DMS153 treated with DMSO at 0.1 percent for 48 hours (cell line): ENCODE measurements around the gene SEMA3F.
A peak's percentile ranks its signal among the peaks of the same experiment; 100 is the strongest.
"Not testable (repeated sequence)": the region's sequence is repeated elsewhere in the genome, so short reads cannot be mapped to it uniquely, and the experiment has no call there.

Source experiments
- DNase-seq: peaks from one replicate; lab custom pipeline; 2025; ENCODE audit not compliant: unreplicated experiment; lab: John Stamatoyannopoulos, UW

The SEMA3F gene

GRCh38 chr3:50210176-50210509, 55.0 kb downstream of the SEMA3F start:
- DNase-seq, result no peak

GRCh38 chr3:50210510-50211367, 55.6 kb downstream of the SEMA3F start:
- no peak for DNase-seq

DNA sequence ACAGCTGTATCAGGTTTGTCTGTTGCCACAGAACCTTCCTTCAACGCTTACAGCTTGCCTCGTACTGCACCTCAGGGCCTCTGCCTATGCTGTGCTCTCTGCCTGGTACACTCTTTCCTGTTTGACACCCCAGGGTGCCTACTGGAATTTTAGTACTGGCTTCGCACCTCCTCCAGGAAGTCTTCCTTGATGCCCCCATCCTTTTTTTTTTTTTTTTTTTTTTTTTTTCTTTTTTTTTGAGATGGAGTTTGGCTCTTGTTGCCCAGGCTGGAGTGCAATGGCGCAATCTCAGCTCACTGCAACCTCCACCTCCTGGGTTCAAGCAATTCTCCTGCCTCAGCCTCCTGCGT, 56.2 kb downstream of the SEMA3F start:
- not testable (repeated sequence) for DNase-seq

DNA sequence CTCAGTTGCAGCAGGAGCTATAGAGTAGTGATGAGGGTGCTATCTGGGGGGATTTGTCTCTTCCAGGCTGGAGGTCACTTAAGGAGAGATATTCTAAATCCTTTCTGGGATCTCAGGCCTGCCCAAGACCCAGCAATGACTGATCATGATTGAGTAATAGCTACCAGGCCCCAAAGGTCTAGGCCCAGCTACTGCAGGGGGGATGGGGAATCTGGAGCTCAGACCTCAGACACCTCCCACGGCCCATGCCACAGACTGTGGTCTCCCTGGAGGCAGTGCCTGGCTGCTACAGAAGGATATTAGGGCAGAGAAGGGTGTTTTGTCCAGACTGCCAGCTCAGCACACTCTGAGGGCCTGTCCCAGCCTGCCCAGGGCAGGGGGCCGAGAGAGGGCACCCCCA, 56.8 kb downstream of the SEMA3F start:
- DNase-seq, result no peak

DNA sequence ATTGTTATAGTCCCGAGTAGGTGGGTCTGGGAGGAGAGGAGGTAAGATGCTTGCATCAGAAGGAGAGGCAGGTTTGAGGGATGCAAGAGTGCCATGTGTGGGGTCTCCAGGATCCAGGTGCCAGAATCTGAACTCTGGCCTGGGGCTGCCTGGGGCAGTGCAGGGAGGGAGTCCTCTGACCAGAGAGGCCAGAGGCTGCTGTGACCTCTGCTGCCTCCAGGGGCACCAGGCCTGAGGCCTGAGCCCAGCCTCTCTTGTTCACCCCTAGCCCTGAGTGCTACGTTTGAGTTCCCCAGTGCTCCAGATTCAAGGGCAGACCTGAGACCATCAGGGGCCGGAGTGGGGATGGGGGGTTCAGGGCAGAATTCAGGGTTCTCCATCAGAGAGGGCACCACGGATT, 57.4 kb downstream of the SEMA3F start:
- no peak for DNase-seq

DNA sequence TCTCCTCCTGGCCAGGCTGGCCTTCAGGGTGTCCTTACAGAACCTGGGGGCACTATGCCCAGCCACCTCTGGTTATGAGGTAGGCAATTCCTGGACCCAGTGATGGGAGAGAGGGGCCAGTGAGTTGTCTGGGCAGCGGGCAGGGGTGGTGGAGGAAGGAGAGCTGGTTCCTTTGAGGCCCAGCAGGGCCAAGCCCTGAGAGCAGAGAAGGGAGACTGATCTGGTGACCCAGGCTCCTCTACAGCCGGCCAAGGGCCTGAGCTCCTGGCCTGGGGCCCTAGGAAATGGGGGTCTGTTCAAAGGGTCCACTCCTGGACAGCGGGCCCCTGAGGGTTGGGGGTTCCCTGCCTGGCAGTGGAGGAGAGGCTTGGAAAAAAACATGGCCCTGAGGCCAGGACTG, 57.8 kb downstream of the SEMA3F start:
- no peak for DNase-seq

DNA sequence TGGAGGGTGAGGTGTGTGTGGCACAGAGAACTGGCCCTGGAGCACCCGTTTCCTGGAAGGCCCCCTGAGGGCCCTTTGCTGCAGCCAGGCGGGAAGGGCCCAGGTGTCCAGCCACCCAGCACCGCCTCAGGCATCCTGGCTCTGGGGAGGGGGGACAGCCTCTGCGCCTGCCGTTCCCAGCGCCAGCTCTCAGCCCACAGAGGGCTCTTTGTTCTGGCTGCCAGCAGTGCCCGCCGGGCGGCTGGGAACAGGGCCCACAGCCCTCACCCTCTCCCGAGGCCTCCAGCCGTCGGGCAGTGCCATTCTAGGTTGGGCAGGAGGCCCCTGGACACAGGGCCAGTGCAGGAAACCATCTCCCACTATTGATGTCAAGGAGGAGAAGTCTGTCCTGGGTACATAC, 58.2 kb downstream of the SEMA3F start:
- no peak for DNase-seq

- no peak for DNase-seq
These were observed 59.7 kb downstream of the SEMA3F start for GRCh38 chr3:50214824-50215223.

DNA sequence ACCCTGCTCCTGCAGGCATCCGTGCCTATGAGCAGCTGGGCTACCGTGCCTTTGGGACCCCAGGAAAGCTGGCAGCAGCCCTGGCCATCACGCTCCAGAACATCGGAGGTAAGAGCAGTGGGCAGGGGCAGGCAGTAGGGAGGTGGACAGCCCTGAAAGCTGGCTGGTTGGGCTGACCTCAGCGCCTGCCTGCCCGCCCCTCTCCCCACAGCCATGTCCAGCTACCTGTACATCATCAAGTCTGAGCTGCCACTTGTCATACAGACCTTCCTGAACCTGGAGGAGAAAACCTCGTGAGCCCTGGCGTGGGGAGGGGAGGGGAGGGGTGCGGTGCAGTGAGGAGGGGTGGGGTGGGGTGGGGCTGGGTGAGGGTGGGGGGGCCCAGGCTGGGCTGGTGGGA, 60.4 kb downstream of the SEMA3F start:
- DNase-seq, result no peak

- no peak for DNase-seq
These were observed 62.6 kb downstream of the SEMA3F start for GRCh38 chr3:50217681-50218080.

- no peak for DNase-seq
These were observed 63.3 kb downstream of the SEMA3F start for GRCh38 chr3:50218448-50218847.

GRCh38 chr3:50219285-50219684, 64.2 kb downstream of the SEMA3F start:
- no peak for DNase-seq

GRCh38 chr3:50220109-50220508, 65.0 kb downstream of the SEMA3F start:
- DNase-seq, result no peak

DNA sequence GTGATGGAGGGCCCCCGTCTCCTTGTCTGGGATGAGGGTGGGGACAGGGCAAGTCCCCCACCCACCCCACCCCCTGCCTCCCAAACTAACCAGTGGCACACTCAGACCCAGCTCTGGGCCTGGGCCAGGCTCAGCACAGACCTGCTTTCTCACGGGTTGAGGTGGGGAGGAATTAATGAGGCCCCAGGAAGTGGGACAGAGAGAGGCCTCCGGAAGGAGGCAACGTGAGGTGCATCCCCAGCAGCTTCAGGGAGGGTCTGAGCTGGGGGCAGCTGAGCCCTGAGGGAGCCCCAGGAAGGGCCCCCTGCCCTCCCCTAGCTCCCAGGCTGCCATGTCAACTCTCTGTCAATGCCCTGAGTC, 65.9 kb downstream of the SEMA3F start:
- DNase-seq, result no peak

DNA sequence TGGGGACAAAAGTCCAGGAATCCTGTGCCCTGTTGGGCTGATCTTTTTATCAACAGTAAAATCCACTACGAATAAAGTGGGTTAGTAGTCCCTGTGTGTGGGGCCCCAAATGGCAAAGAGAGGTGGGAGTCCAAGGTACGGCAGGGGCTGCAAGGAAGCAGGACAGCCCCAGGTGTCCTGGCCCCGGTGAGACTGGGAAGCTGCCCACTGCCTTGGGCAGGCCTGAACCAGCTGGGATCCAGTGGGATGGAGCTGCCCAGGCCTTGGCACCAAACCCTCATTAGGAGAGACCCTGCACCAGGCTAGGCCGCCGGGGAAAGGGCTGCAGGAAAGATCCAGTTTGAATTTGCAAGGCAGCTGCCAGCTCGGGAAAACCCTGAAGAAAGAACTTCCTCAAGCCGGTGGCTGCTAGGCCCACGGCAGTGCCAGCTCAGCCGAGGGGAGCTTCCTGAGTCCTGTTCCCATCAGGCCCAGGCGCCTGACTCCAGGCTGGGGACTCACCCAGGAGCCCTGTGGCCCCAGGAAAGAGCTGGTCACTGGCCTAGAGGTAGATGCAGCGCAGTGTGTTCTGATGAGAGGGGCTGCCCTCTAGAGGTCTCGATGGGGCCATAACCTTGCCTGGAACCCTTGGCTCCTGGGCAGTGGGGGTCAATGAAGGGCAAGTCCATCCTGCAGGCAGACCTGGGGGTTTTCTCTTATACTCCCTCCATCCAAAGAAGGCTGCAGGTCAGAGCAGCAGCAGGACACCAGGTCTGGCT, 66.5 kb downstream of the SEMA3F start:
- no peak for DNase-seq

DNA sequence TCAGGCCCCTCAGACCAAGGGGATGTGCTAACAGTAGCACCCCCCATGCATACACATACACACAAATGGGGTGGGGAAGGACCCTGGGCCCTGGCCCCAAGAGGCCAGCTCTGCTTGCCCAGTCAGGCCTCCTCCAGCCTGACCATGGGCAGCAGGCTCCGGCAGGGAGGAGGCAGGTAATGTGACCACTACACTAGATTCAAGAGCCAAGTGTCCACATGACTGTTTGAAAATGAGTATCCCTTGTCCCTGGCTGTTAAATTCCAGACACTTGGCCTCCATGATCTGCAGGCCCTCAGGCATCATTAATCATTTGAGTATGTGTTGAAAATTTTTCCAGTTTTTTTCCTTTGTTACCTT, 67.0 kb downstream of the SEMA3F start:
- no peak for DNase-seq

DNA sequence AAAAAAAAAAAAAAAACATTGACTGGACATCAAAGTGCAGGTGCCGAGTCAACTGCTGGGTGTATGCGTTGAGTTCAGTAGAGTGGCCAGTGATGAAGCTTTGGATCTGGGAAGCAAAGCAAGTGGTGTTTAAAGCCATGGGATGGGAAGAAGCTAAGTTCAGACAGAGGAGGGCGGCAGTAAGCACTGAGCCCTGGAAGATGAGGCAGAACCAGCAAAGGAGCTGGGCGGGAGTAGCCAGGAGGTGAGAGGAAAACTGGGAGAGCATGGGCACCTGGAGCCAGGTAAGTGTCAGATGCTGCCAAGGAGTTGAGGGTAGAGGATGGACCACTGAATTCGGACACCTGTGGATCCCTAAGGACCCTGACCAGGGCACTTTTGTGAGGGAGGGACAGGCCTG, 69.5 kb downstream of the SEMA3F start:
- no peak for DNase-seq

DNA sequence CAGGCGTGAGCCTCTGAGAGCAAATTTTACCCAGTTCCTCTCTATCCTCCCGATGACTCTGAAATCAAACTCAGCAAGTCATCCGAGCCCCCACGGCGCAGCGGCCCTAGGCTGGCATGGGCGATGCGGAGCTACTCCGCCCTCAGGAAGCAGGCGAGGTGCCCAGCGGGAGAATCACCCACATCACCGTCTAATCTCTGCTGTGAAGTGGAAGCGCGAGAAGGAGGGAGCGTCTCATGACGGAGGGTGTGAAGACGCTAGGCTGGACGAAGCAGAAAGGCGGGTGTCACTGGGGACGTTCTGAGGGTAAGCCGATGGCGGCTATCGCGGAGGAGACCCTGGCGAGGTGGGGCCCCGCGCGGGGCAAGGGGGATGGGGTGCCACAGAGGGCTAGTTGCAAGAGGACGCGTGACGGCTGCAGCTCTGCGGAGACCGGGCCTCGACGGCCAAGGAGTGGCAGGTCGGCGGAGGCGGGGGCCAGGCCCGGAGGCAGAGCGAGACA, 71.8 kb downstream of the SEMA3F start:
- no peak for DNase-seq

DNA sequence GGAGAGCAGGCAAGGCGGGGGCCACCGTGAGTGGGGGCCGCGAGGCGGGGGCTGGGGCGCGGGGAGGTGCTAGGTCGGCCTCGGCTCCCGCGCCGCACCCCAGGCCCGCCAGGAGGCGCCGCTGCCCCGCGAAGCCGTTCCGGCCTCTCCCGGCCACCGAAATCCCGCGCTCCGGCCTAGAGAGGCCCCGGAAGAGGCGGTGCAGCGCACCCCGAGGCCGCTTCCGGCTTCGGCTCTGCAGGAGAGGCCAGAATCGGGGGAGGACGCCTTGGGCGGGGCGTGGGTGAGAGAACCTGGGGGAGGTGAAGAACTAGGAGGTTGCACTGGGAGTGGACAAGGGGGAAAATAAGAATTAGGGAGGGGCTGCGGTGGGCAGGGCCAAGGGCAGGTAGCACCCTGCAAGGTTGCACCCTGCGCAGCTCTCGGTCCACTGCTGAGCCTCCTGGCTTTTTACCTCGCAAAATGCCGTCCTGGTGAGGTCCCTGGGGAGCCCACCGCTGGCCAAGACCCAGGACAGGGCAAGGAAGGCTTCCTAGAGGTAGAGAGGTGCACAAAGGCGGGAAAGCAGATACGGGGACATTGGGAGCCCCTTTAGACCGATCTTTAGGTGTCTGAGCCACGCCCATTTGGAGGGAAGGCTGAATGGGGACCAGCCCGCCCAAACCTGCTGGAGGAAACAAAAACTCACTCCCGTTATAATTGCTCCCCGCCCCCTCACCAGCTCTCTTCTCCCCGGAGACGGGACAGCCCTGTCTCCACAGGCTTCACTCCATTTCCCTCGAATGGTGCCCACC, 72.5 kb downstream of the SEMA3F start:
- DNase-seq, result peak; percentile 42

DNA sequence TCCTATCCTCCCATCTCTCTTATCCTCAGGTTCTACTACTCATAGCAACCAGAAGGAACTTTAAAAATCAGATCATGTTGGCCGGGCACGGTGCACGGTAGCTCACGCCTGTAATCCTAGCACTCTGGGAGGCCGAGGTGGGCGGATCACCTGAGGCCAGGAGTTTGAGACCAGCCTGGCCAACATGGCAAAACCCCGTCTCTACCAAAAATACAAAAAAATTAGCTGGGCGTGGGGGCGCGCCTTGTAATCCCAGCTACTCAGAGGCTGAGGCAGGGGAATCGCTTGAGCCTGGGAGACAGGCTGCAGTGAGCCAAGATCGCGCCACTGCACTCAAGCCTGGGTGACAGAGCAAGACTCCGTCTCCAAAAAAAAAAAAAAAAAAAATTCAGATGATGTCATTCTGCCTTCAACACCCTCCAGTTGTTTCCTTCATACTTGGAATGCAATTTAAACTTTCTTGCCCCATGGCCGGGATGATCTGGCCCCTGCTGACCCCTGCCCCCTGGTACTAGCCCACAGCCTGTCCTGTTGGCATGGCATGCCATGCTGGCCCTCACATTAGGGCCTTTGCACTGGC, 73.2 kb downstream of the SEMA3F start:
- not testable (repeated sequence) for DNase-seq

GRCh38 chr3:50229490-50229889, 74.4 kb downstream of the SEMA3F start:
- no peak for DNase-seq
